Colonic mucosa (tissue), 4 donors: ENCODE measurements around the gene PAX5. TPM values are rescaled to one million over a fixed set of nuclear protein-coding genes. Genes with fewer than 3 reads are reported as not detected.

ENCODE experiments used
- DNase-seq: peaks from one replicate; pipeline ENCODE4 v3.0.0-alpha.2; 2020
- H3K27ac ChIP-seq: fragments of 200-600 bp; one replicate; pipeline ENCODE4 v1.8.0; 2021
- H3K27me3 ChIP-seq: fragments of 200-600 bp; one replicate; pipeline ENCODE4 v1.8.0; 2021
- H3K36me3 ChIP-seq: fragments of 200-600 bp; one replicate; pipeline ENCODE4 v1.8.0; 2021
- H3K4me1 ChIP-seq: fragments of 200-600 bp; one replicate; pipeline ENCODE4 v1.8.0; 2021; ENCODE audit warnings: mild to moderate bottlenecking
- H3K4me3 ChIP-seq: fragments of 200-600 bp; one replicate; pipeline ENCODE4 v1.8.0; 2021
- H3K9ac ChIP-seq, 2 donors: one replicate each; pipeline ENCODE4 v1.7.0; 2013; ENCODE audit warnings: control low read depth in 2 of 2, low read depth in 2 of 2, low read length in 2 of 2
- H3K9me3 ChIP-seq: fragments of 200-600 bp; one replicate; pipeline ENCODE4 v1.8.0; 2021
- intact Hi-C: fragments of 100-400 bp; cut with DNase I; formaldehyde crosslinking; loops from one replicate; pipeline ENCODE4 v1.14.1; 2022
- total RNA-seq, 2 donors: library from RNA; stranded (reverse); fragmentation: NEBNext Ultra II Directional in 1 of 2; extraction: Animal tissue kit (Norgen Biotek cat#: 25700) in 1 of 2; gene quantifications; one replicate each; pipeline ENCODE4 v1.2.1, GENCODE V29; 2021
- TF ChIP-seq, protein P1 (sequence below): fragments of 200-600 bp; IDR thresholded peaks from one replicate; pipeline ENCODE4 v1.8.0; 2022; ENCODE audit warnings: antibody characterized with exemption, mild to moderate bottlenecking
- donor health status: healthy.
- donor health status: DM: no; HTN: no; CAD: no.
- donor health status: DM: no; HTN: no; CAD: no.

The PAX5 gene
- total RNA-seq, 2 donors from 2014 or later = 0.08 to 0.32 TPM

DNA sequence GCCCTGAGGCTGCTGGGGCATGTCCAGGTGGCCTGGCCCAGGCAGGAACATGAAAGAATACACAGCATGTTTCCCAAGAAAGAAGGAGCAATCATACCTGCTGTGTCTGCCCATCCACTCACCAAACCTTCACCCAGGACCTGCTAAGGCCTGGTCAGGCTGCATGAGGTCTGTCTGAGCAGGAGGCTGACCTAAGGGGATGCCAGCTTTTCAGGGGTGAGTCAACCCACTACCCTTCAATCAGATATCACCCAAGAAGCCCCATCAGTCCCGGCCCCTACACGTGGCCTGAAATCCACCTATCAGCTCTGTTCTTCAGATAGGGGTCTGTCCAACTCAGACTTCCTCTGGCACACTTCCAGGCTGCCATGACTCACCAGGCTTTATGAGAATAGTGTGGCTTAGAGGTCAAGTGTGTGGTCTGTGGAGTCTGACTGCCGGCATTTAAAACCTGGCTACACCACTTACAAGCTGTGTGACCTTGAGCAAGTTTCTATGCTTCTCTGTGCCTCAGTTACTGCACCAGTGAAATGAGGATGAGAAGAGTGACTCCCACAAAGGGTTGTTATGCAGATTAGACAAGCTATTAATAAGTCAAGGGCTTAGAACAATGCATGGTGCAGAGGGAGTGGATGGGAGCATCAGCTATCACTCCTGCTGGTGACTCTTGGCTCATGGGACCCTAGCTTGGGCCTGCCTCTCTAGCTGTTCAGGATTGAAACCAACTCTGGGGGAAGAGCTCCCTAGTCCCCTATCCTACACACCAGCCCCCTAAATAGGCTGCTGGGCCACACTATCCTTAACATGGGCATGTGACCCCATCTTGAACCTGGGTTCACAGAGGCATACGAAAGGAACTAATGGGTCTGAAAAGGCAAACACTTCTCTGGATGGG is 130.3 kb downstream of the PAX5 start:
- TF ChIP-seq, protein P1, sequence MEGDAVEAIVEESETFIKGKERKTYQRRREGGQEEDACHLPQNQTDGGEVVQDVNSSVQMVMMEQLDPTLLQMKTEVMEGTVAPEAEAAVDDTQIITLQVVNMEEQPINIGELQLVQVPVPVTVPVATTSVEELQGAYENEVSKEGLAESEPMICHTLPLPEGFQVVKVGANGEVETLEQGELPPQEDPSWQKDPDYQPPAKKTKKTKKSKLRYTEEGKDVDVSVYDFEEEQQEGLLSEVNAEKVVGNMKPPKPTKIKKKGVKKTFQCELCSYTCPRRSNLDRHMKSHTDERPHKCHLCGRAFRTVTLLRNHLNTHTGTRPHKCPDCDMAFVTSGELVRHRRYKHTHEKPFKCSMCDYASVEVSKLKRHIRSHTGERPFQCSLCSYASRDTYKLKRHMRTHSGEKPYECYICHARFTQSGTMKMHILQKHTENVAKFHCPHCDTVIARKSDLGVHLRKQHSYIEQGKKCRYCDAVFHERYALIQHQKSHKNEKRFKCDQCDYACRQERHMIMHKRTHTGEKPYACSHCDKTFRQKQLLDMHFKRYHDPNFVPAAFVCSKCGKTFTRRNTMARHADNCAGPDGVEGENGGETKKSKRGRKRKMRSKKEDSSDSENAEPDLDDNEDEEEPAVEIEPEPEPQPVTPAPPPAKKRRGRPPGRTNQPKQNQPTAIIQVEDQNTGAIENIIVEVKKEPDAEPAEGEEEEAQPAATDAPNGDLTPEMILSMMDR = no peak
- intact Hi-C loops = no loop called here
- Histone ChIP-seq H3K9me3 (no peaks in the 10 kb centered on the region), H3K27me3 (no peaks in the 10 kb centered on the region), H3K4me1 (no peaks in the 10 kb centered on the region), H3K36me3 (no peaks in the 10 kb centered on the region), H3K9ac (no peak overlapping the region), H3K27ac (no peak overlapping the region), H3K4me3 (no peak overlapping the region)
- no peak for DNase-seq

DNA sequence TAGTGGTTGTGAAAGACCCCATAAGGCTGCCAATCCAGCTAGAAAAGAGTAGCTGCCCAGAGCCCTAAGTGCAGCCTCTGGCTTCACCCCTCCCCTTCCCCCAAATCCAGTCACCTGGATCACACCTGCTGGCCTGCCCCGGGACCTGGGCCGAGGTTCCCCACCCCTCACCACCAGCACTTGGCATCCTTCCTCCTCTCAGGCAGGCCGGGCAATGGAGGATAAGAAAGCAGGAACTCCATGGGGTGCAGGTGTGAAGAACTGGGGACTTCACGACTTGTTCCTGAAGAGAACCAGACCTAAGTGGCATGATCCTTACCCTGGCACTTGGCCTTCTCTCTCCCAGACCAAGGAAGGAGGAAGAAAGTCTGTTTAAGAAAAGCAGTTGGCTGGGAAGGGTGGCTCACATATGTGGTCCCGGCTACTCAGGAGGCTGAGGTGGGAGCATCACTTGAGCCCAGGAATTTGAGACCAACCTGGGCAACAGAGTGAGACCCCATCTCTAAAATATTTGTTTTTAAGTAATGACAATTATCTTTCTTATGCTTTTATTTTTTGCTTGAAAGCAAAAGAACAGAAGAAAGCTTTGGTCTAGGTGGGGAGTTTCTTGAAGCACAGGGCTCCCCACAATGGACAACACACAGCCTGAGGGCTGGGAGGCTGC is 131.1 kb downstream of the PAX5 start:
- H3K4me3 ChIP-seq = no peak overlapping the region
- no peak overlapping the region for H3K27ac ChIP-seq
- H3K9ac ChIP-seq = no peak overlapping the region
- no peaks in the 10 kb centered on the region for H3K27me3 ChIP-seq
- intact Hi-C loops = no loop called here
- TF ChIP-seq, protein P1 = no peak
- no peaks in the 10 kb centered on the region for H3K9me3 ChIP-seq
- no peaks in the 10 kb centered on the region for H3K4me1 ChIP-seq
- no peak for DNase-seq
- no peaks in the 10 kb centered on the region for H3K36me3 ChIP-seq

DNA sequence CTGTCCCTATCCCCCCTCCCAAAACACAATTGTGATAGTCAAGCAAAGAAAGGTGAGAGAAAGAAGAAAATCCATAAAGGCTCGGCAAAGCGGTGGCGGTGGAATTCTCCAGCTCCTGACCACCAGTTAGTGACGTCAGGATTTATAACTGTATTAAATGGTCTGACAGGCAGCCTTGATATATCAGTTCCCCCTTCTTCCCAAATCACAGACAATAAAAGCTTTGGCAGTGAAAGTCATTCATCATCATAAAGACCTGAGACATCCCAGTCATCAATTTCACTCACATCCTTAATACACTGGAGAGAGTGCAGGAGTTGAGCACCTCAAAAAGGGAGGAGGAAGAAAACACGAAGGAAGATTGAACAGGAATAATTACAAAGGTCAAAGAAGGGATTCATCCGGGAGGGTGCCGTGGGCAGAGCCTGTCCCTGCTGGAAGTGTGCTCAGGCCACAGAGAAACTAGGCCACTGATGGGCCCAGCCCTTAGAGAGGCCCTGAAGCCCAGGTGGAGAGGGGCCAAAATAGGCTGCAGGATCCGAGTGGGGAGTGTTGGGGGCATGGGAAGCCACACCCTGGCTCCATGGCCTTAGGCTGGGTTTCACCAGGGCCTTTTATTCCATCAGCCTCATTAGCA is 131.9 kb downstream of the PAX5 start:
- H3K27ac ChIP-seq = no peak overlapping the region

DNA sequence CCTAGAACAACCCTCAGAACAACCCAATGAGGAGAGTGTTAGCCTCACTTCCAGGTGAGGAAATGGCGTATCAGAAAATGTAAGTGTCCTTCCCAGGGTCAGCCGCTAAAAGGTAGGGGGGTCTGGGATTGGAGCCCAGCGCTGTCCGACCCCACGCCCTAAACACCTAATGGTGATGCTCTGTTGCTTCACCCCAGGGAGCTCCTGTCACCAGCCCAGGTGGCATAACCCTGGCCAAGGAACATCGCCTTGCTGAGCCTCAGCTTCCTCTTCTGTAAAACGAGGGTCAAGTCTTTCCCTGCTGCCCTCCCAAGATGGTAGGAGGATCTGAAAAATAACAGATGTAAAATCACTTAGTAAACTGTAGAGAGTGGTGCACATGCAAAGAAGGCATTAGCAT is 132.5 kb downstream of the PAX5 start:
- H3K27ac ChIP-seq = no peak overlapping the region
- H3K4me3 ChIP-seq = no peak overlapping the region
- no peak for DNase-seq
- H3K36me3 ChIP-seq = no peaks in the 10 kb centered on the region
- H3K9me3 ChIP-seq = no peaks in the 10 kb centered on the region
- intact Hi-C loops = no loop called here
- H3K27me3 ChIP-seq = no peaks in the 10 kb centered on the region
- no peak overlapping the region for H3K9ac ChIP-seq
- TF ChIP-seq, protein P1 = no peak
- no peaks in the 10 kb centered on the region for H3K4me1 ChIP-seq

More for the DNA sequence above, 131.9 kb downstream of the PAX5 start:
- Histone ChIP-seq H3K36me3 (no peaks in the 10 kb centered on the region), H3K9me3 (no peaks in the 10 kb centered on the region), H3K4me3 (no peak overlapping the region), H3K27me3 (no peaks in the 10 kb centered on the region), H3K9ac (no peak overlapping the region), H3K4me1 (no peaks in the 10 kb centered on the region)
- TF ChIP-seq, protein P1 = no peak
- no peak for DNase-seq
- intact Hi-C loops = no loop called here

DNA sequence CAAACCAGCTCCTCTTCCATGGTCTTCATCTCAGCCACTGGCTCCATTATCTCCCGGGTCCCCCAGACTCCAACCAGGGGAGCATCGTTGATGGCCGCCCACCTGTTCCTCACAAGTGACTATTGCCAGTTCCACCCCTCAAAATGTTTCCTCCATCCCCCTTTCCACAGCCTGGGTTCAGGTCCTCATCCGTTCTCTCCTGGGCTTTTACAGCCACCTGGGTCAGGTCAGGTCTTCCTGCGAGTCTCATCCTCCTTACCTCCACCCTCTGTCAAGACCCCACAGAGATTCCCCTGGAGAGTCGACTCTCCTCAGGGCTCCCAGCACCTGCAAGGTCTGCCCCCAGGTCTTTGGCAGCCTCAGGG is 133.2 kb downstream of the PAX5 start:
- TF ChIP-seq, protein P1 = no peak
- Histone ChIP-seq H3K27me3 (no peaks in the 10 kb centered on the region), H3K4me3 (no peak overlapping the region), H3K9ac (no peak overlapping the region), H3K9me3 (no peaks in the 10 kb centered on the region), H3K4me1 (no peaks in the 10 kb centered on the region), H3K36me3 (no peaks in the 10 kb centered on the region), H3K27ac (no peak overlapping the region)
- no peak for DNase-seq
- intact Hi-C loops = no loop called here
